ENCODE data around the gene RND1.

Gene RND1

DNA sequence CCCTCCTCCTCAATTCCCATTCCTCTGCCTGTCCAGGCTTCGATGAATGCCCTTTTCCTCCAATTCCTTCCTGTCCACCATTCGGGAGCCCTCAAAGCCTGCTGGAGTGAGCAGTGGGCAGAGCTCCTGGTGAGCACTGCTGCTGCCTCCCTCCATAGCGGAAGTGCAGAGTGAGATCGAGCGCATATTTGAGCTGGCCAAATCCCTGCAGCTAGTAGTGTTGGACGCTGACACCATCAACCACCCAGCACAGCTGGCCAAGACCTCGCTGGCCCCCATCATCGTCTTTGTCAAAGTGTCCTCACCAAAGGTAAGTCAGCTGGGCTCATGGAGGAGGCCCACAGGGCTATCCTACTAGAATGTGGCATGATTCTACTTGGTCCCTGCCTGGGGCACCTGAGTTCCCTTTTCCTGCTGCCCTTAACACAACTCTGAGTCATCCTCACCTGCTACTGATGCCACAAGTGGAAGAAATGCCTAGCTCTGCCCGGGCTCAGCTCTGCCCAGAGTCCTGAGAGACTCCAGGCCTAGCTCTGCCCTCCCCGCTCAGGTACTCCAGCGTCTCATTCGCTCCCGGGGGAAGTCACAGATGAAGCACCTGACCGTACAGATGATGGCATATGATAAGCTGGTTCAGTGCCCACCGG is 39.3 kb downstream of the RND1 start:
- Histone ChIP-seq H3K36me3 (ENCODE audit: control insufficient read depth, low read depth, low read length) (peaks cover 27% of the 10 kb centered on the region), H3K27me3 (ENCODE audit: control insufficient read depth, insufficient read depth, low read length) (no peaks in the 10 kb centered on the region), H3K9me3 (ENCODE audit: control insufficient read depth, low read depth, low read length) (no peaks in the 10 kb centered on the region), H3K27ac (ENCODE audit: low read length) (no peak overlapping the region), H3K4me3 (ENCODE audit: low read length) (no peak overlapping the region), H3K4me1 (ENCODE audit: control insufficient read depth, low read depth, low read length) (no peaks in the 10 kb centered on the region), H3K9ac (ENCODE audit: low read length) (no peak overlapping the region)

DNA sequence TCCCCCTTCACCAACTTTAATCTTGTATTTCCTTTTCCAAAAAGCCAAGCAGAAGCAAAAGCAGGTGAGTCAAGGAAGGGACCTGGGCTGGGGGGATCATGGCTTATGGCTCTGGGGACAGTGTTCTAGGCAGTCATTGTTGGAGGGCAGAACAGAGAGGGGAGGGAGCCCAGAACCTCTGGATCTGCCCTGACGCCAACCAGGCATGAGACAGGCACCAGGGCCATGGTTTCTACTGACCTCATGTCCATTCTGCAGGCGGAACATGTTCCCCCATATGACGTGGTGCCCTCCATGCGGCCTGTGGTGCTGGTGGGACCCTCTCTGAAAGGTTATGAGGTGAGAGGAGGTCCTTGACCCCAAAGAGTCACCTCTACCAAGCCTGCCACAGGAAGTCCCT is 40.8 kb downstream of the RND1 start:
- peaks cover 13% of the 10 kb centered on the region for H3K36me3 ChIP-seq (ENCODE audit: control insufficient read depth, low read depth, low read length)
- H3K4me3 ChIP-seq (ENCODE audit: low read length) = no peak overlapping the region
- no peaks in the 10 kb centered on the region for H3K9me3 ChIP-seq (ENCODE audit: control insufficient read depth, low read depth, low read length)
- no peak overlapping the region for H3K27ac ChIP-seq (ENCODE audit: low read length)
- peaks cover 3% of the 10 kb centered on the region for H3K27me3 ChIP-seq (ENCODE audit: control insufficient read depth, insufficient read depth, low read length)
- no peaks in the 10 kb centered on the region for H3K4me1 ChIP-seq (ENCODE audit: control insufficient read depth, low read depth, low read length)
- H3K9ac ChIP-seq (ENCODE audit: low read length) = no peak overlapping the region

DNA sequence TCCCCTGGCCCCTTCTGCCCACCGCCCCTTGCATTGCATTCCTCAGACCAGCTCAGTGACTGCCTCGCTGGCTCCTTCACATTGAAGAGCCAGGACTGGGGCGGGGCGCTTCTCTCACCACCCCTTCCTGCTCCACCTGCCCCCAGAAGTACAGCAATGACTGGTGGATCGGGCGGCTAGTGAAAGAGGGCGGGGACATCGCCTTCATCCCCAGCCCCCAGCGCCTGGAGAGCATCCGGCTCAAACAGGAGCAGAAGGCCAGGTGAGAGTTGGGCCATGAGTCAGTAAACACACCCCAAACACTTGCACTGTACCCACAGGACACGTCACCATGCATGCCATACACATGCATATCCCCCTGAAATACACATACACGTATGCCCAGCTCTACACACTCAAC is 41.6 kb downstream of the RND1 start:
- Histone ChIP-seq H3K27me3 (ENCODE audit: control insufficient read depth, insufficient read depth, low read length) (peaks cover 11% of the 10 kb centered on the region), H3K36me3 (ENCODE audit: control insufficient read depth, low read depth, low read length) (peaks cover 5% of the 10 kb centered on the region), H3K9ac (ENCODE audit: low read length) (no peak overlapping the region)

DNA sequence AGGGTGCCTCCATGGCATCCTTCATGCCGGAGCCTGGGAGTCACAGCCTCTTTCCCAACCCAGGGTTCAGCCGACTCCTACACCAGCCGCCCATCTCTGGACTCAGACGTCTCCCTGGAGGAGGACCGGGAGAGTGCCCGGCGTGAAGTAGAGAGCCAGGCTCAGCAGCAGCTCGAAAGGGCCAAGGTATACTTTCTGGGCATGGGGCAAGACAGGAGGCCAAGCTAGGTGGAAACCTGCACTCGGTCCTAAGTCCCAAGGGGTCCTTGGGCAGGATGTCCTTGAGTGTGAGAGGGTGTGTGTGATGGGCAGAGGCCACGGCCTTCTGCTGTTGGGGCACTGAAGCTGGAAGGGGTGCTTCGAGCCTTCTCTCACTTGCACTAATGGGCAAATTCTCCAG is 42.4 kb downstream of the RND1 start:
- Histone ChIP-seq H3K9ac (ENCODE audit: low read length) (no peak overlapping the region), H3K9me3 (ENCODE audit: control insufficient read depth, low read depth, low read length) (no peaks in the 10 kb centered on the region), H3K27ac (ENCODE audit: low read length) (no peak overlapping the region)

More for the DNA sequence above, 41.6 kb downstream of the RND1 start:
- Histone ChIP-seq H3K27ac (ENCODE audit: low read length) (no peak overlapping the region), H3K4me3 (ENCODE audit: low read length) (no peak overlapping the region), H3K4me1 (ENCODE audit: control insufficient read depth, low read depth, low read length) (peaks cover 8% of the 10 kb centered on the region), H3K9me3 (ENCODE audit: control insufficient read depth, low read depth, low read length) (no peaks in the 10 kb centered on the region)

DNA sequence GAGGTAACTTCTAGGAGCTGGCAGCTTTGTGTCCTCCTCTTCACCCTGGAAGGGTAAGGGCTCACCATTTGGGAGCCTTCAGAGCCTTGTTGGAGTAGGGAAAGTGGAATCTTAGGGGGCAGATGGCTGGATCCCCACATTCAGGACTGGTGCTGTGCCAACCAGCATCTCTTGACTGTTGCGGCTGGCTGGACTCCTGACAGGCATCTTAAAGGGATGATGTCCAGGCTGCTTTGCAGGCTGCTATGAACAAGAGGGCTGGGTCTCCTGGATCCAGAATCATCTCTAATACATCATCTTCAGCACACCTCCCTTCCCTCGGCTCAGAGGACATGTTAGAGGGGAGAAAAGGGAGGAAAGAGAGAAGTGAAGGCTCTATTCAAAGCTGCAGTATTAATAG is 43.0 kb downstream of the RND1 start:
- Histone ChIP-seq H3K9me3 (ENCODE audit: control insufficient read depth, low read depth, low read length) (no peaks in the 10 kb centered on the region), H3K36me3 (ENCODE audit: control insufficient read depth, low read depth, low read length) (no peaks in the 10 kb centered on the region), H3K27ac (ENCODE audit: low read length) (no peak overlapping the region), H3K4me3 (ENCODE audit: low read length) (no peak overlapping the region), H3K4me1 (ENCODE audit: control insufficient read depth, low read depth, low read length) (peaks cover 10% of the 10 kb centered on the region), H3K9ac (ENCODE audit: low read length) (no peak overlapping the region), H3K27me3 (ENCODE audit: control insufficient read depth, insufficient read depth, low read length) (peaks cover 18% of the 10 kb centered on the region)

More for the DNA sequence above, 42.4 kb downstream of the RND1 start:
- no peak overlapping the region for H3K4me3 ChIP-seq (ENCODE audit: low read length)
- H3K36me3 ChIP-seq (ENCODE audit: control insufficient read depth, low read depth, low read length) = no peaks in the 10 kb centered on the region
- H3K4me1 ChIP-seq (ENCODE audit: control insufficient read depth, low read depth, low read length) = peaks cover 9% of the 10 kb centered on the region
- H3K27me3 ChIP-seq (ENCODE audit: control insufficient read depth, insufficient read depth, low read length) = peaks cover 14% of the 10 kb centered on the region

DNA sequence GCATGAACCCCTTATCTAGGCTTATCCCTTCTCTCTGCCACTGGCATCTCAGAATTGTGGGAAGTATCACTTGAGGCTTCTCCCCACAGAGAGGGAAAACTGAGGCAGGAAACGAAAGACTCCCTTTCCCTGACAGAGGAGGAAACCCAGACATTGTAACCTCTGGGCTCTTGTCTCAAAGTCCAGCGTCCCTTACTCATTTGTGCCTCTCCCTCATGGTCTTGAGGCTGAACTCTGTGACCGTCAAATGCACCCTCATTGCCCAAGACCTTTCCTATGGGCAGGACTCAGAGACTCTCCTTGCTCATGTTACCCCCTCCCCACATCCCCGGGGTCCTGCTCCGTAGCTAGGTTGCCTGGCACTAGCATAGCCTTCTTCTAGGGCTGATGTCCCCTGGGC is 43.5 kb downstream of the RND1 start:
- Histone ChIP-seq H3K4me1 (ENCODE audit: control insufficient read depth, low read depth, low read length) (peaks cover 15% of the 10 kb centered on the region), H3K36me3 (ENCODE audit: control insufficient read depth, low read depth, low read length) (no peaks in the 10 kb centered on the region), H3K27ac (ENCODE audit: low read length) (no peak overlapping the region), H3K4me3 (ENCODE audit: low read length) (no peak overlapping the region), H3K9me3 (ENCODE audit: control insufficient read depth, low read depth, low read length) (no peaks in the 10 kb centered on the region), H3K27me3 (ENCODE audit: control insufficient read depth, insufficient read depth, low read length) (peaks cover 24% of the 10 kb centered on the region), H3K9ac (ENCODE audit: low read length) (no peak overlapping the region)

DNA sequence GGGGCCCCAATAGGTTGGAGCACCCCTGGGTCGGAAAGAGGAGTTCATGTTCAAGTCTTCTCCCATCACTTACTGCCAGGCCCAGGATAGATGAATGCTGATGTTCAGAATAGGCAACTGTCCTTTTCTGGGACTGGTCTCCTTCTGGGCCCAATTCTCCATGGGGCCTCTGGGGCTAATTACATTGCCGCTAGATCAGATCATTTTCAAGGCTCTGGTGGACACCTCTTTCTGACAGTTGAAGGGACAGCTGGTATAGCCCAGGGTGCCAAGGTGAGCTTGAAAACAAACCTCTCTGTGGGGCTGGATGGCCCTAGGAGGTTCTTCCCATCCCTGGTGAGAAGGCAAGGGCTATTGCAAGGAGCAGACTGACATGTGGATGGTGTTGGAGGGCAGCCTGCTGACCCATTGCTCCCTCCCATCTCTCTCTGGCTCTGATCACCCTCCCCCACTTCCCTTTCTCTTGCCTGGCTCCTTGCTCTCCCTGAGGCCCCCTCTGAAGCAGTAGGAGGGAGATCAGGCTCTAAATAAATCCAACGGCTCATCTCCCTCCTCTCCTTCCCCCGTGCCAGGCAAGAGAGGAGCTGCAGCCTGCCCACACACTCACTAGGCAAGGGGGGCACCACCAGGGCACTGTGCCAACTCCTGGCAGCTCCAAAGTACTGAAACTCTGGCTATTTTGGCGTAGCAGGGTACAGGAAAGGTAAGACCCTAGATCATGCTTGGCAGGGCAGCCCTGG is 45.5 kb downstream of the RND1 start:
- no peaks in the 10 kb centered on the region for H3K36me3 ChIP-seq (ENCODE audit: control insufficient read depth, low read depth, low read length)
- H3K4me3 ChIP-seq (ENCODE audit: low read length) = no peak overlapping the region

DNA sequence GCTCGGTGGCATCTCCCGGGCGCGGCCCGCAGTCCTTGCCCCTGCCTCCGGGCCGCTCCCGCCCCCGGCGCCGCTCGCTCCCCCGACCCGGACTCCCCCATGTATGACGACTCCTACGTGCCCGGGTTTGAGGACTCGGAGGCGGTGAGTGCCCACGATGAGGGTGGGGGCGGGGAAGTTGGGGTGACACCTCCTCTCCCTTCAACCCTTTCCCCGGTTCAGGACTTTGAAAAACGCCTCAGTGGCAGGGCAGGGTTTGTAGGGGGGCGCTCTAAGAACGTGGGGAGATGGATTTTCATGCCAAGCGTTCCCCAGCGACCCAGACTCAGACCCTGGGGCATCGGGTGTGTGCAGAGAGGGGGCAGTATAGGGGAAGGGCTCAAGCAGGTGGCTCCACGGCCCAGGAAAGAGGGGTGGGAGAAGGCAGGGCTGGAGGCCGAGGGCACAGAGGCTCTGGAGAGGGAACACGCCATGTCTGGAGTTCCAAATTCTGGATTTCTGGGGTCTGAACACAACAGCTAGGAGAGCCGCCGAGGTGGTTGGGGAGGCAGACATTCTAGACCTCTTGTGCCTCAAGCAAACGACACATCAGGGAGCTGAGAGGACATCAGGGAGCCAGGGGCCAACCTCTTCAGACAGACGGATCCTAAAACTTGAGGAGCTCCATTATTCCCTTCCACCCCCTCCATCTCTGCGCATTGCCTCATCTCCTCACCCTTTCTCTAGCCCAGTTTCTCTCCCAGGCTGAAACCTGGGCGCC is 46.7 kb downstream of the RND1 start:
- peaks cover 20% of the 10 kb centered on the region for H3K4me1 ChIP-seq (ENCODE audit: control insufficient read depth, low read depth, low read length)
- H3K4me3 ChIP-seq (ENCODE audit: low read length) = peak overlapping the region; percentile 67
- no peaks in the 10 kb centered on the region for H3K9me3 ChIP-seq (ENCODE audit: control insufficient read depth, low read depth, low read length)
- peak overlapping the region; percentile 44 for H3K9ac ChIP-seq (ENCODE audit: low read length)
- H3K27ac ChIP-seq (ENCODE audit: low read length) = no peak overlapping the region
- no peaks in the 10 kb centered on the region for H3K36me3 ChIP-seq (ENCODE audit: control insufficient read depth, low read depth, low read length)
- peaks cover 40% of the 10 kb centered on the region for H3K27me3 ChIP-seq (ENCODE audit: control insufficient read depth, insufficient read depth, low read length)

More for the DNA sequence above, 45.5 kb downstream of the RND1 start:
- no peaks in the 10 kb centered on the region for H3K9me3 ChIP-seq (ENCODE audit: control insufficient read depth, low read depth, low read length)
- H3K9ac ChIP-seq (ENCODE audit: low read length) = no peak overlapping the region
- peaks cover 40% of the 10 kb centered on the region for H3K27me3 ChIP-seq (ENCODE audit: control insufficient read depth, insufficient read depth, low read length)
- H3K4me1 ChIP-seq (ENCODE audit: control insufficient read depth, low read depth, low read length) = peaks cover 20% of the 10 kb centered on the region
- H3K27ac ChIP-seq (ENCODE audit: low read length) = no peak overlapping the region

DNA sequence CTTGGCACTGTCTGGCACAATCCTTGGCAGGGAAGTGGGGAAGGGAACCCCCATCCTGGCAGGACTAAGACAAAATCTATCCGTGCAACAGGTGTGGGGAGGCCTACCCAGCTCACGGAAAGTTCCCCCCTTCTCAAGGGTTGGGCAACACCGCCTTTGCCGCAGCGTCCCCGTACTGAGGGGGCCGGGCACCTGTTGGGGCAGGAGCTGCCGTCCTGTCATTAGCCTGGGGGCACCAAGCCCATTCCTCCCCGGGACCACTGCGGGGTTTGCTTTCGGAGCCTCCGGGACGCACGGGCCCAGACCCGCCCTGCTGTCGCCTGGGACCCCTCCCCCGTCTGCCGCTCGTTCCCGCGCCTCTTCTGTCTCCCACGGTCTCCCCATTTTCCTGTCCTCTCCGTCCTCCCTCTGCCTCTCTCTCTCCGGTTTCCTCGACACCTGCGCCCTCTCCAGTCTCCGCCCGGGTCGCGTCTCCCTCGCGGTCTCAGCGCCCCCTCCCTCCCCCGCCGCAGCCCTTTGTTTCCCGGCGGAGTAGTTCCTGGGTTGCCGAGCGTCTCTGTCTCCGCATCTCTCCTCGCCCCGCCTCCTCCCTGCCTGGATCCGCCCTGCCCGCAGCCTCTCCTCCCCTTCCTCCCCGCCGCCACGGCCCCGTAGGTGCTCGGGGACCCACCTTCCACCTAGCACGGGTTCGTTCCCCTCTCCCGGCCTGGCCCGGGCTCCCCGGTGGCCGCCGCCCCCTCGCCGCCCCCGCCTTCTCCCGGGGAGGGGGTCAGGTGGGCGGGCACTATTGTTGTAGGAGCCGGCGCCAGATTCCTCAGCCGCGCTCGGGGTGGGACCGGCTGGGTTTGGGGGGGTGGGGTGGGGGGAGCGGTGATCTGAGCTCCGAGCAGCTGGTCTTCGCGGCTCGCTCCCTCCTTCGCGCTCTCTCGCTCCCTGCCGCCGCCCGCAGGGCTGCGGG is 47.5 kb downstream of the RND1 start, which contains the start of gene CACNB3:
Gene CACNB3, plus strand, starts transcription at position 624 of the 958 bp plus-strand sequence. CDS start 434 bp downstream, outside the sequence.
- no peaks in the 10 kb centered on the region for H3K36me3 ChIP-seq (ENCODE audit: control insufficient read depth, low read depth, low read length)
- H3K4me1 ChIP-seq (ENCODE audit: control insufficient read depth, low read depth, low read length) = peaks cover 20% of the 10 kb centered on the region
- peaks cover 43% of the 10 kb centered on the region for H3K27me3 ChIP-seq (ENCODE audit: control insufficient read depth, insufficient read depth, low read length)
- H3K9me3 ChIP-seq (ENCODE audit: control insufficient read depth, low read depth, low read length) = no peaks in the 10 kb centered on the region
- H3K27ac ChIP-seq (ENCODE audit: low read length) = no peak within 1 kb of the TSS
- peak within 1 kb of the TSS; percentile 51 for H3K9ac ChIP-seq (ENCODE audit: low read length)
- H3K4me3 ChIP-seq (ENCODE audit: low read length) = peak within 1 kb of the TSS; percentile 67

DNA sequence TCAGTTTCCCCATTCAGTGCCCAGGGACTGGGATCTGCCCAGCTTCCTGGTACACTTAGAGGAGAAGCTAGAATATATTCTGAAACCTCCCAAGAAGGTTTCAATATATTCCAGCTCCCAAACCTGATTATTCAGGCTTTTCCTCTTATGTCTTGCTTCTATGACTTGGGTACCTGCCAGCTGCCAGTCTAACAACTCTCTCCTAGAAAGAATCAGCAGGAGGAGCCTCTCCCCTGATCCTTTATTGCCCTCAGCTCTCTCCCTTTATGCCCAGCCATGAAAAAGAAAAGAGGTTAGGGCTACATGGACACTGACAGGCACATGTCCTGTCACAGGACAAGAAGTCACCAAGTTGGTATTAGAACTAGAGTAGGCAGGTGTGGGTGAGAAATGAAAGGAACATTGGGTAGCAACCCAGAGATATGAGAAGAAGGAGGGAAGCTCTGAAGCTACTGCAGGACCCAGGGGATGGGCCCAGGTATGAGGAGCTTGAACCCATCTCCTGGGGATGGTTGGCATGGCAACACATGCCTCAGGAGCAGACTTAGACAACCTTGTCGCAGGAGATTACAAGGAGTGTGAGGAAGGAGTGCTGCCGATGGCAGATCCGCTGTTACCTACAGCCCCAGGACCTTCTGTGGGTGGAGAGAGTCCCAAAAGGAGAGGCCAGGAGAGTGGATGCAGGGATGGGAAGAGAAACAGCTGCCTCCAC is 49.4 kb downstream of the RND1 start:
- no peak overlapping the region for H3K27ac ChIP-seq (ENCODE audit: low read length)
- peaks cover 25% of the 10 kb centered on the region for H3K4me1 ChIP-seq (ENCODE audit: control insufficient read depth, low read depth, low read length)
- no peaks in the 10 kb centered on the region for H3K36me3 ChIP-seq (ENCODE audit: control insufficient read depth, low read depth, low read length)
- no peaks in the 10 kb centered on the region for H3K9me3 ChIP-seq (ENCODE audit: control insufficient read depth, low read depth, low read length)
- H3K27me3 ChIP-seq (ENCODE audit: control insufficient read depth, insufficient read depth, low read length) = peaks cover 57% of the 10 kb centered on the region
- H3K4me3 ChIP-seq (ENCODE audit: low read length) = peak overlapping the region; percentile 92
- no peak overlapping the region for H3K9ac ChIP-seq (ENCODE audit: low read length)
